Panc1 (cell line): ENCODE data around the gene CORO2A. TPM values are rescaled to one million over a fixed set of nuclear protein-coding genes. Genes with fewer than 3 reads are reported as not detected.

Experiments
- ATAC-seq: fragments of 200-7000 bp; cut with Tn5 transposase; 2 replicates; pipeline ENCODE4 v1.9.1; 2020; ENCODE audit warnings: mild to moderate bottlenecking, moderate library complexity
- BruUV-seq: library from RNA; stranded (reverse); fragments of 400-500 nt; replicated peaks from 2 replicates; lab custom pipeline; 2021; lab: Mats Ljungman, UMichigan
- CTCF ChIA-PET: fragments of 300-600 bp; sonication (Branson Sonifier 250); formaldehyde crosslinking; loops from one replicate; lab custom pipeline; 2022; ENCODE audit warnings: antibody characterized with exemption; lab: Charles Lee
- POLR2A ChIA-PET: fragments of 300-600 bp; sonication (Branson Sonifier 250); formaldehyde crosslinking; loops from one replicate; lab custom pipeline; 2022; ENCODE audit warnings: antibody characterized with exemption; lab: Charles Lee
- DNase-seq: peaks from one replicate; pipeline ENCODE4 v3.0.0-alpha.2; 2010; ENCODE audit warnings: low read depth, low spot score
- H3K27ac ChIP-seq: 2 replicates; pipeline ENCODE4 v1.5.1; 2011; ENCODE audit warnings: mild to moderate bottlenecking, low read length, inconsistent platforms
- H3K27me3 ChIP-seq: fragments of 200-500 bp; sonication (Bioruptor generic); 2 replicates; pipeline ENCODE4 v1.6.0; 2014; ENCODE audit warnings: low read length, inconsistent platforms; ENCODE audit not compliant: control insufficient read depth, insufficient read depth
- H3K36me3 ChIP-seq: fragments of 200-500 bp; sonication (Bioruptor generic); 2 replicates; pipeline ENCODE4 v1.5.1; 2014; ENCODE audit warnings: inconsistent platforms, mild to moderate bottlenecking, low read length, moderate library complexity; ENCODE audit not compliant: control insufficient read depth, insufficient read depth
- H3K4me1 ChIP-seq: 2 replicates; pipeline ENCODE4 v1.5.1; 2011; ENCODE audit warnings: inconsistent platforms, mild to moderate bottlenecking, low read length, moderate library complexity; ENCODE audit not compliant: control insufficient read depth, insufficient read depth
- H3K4me3 ChIP-seq, 2 experiments: 2 replicates each; pipeline ENCODE4 v1.5.1; 2011 to 2012; ENCODE audit warnings: low read depth in 2 of 2, low read length in 2 of 2, mild to moderate bottlenecking in 2 of 2, inconsistent platforms in 1 of 2, moderate library complexity in 1 of 2
- H3K9me3 ChIP-seq: fragments of 200-500 bp; sonication (Bioruptor generic); 2 replicates; pipeline ENCODE4 v1.5.1; 2014; ENCODE audit warnings: low read depth, mild to moderate bottlenecking, inconsistent platforms, low read length, moderate library complexity; ENCODE audit not compliant: control insufficient read depth, insufficient read depth
- POLR2AphosphoS5 ChIP-seq: IDR thresholded peaks from 2 replicates; pipeline ENCODE4 v1.6.1; 2012; ENCODE audit warnings: mild to moderate bottlenecking, low read depth, low read length, moderate library complexity
- SIN3A ChIP-seq: IDR thresholded peaks from 2 replicates; pipeline ENCODE4 v1.6.1; 2012; ENCODE audit warnings: low read depth, mild to moderate bottlenecking, low read length, moderate library complexity, borderline replicate concordance; ENCODE audit not compliant: insufficient read depth
- TCF7L2 ChIP-seq: IDR thresholded peaks from 2 replicates; pipeline ENCODE4 v1.6.1; 2011; ENCODE audit warnings: mild to moderate bottlenecking, low read depth, low read length, inconsistent platforms
- in situ Hi-C: cut with HindIII; loops from 2 replicates; pipeline ENCODE4 v1.10.0; 2016; ENCODE audit warnings: low sequenced_read_pairs, low pct_unique_long_range_greater_than_20kb
- intact Hi-C: fragments of 100-400 bp; cut with micrococcal nuclease; formaldehyde crosslinking; loops from one replicate; pipeline ENCODE4 v1.10.0; 2022; ENCODE audit not compliant: unreplicated experiment
- total RNA-seq: library from RNA; stranded (reverse); gene quantifications from one replicate; pipeline ENCODE4 v1.2.1, GENCODE V29; 2021; ENCODE audit not compliant: unreplicated experiment
- TF ChIP-seq, protein P1 (sequence below): fragments of 450-650 bp; IDR thresholded peaks from 2 replicates; pipeline ENCODE4 v1.5.1; 2017; ENCODE audit warnings: mild to moderate bottlenecking
- TF ChIP-seq, protein P2 (sequence below), 2 experiments: IDR thresholded peaks; 2 replicates each; pipeline ENCODE4 v1.6.1; 2011 to 2012; ENCODE audit warnings: low read depth in 2 of 2, control low read depth in 1 of 2, low read length in 1 of 2, mild to moderate bottlenecking in 1 of 2, moderate library complexity in 1 of 2; ENCODE audit not compliant: insufficient read depth in 1 of 2

The CORO2A gene
- total RNA-seq, 1 experiment from 2014 or later = 2.0 TPM

DNA sequence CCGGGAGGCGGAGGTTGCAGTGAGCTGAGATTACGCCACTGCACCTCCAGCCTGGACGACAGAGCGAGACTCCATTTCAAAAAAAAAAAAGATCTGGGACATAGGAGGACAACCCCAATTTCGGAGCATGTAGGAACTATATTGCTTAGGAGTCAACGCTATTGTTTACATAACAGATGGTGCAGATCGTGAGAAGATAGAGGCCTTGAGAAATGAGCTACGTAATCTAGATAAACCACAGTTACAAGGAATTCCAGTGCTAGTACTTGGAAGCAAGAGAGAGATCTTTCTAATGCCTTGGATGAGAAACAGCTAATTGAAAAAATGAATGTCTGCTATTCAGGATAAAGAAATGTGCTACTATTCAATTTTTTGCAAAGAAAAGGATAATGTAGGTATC, 42.7 kb upstream of the CORO2A start:
- DNase-seq (no peak), ATAC-seq (no peak)
- H3K27me3 ChIP-seq = no peaks in the 10 kb centered on the region
- in situ Hi-C loops = no loop called here
- TF ChIP-seq, protein P1, sequence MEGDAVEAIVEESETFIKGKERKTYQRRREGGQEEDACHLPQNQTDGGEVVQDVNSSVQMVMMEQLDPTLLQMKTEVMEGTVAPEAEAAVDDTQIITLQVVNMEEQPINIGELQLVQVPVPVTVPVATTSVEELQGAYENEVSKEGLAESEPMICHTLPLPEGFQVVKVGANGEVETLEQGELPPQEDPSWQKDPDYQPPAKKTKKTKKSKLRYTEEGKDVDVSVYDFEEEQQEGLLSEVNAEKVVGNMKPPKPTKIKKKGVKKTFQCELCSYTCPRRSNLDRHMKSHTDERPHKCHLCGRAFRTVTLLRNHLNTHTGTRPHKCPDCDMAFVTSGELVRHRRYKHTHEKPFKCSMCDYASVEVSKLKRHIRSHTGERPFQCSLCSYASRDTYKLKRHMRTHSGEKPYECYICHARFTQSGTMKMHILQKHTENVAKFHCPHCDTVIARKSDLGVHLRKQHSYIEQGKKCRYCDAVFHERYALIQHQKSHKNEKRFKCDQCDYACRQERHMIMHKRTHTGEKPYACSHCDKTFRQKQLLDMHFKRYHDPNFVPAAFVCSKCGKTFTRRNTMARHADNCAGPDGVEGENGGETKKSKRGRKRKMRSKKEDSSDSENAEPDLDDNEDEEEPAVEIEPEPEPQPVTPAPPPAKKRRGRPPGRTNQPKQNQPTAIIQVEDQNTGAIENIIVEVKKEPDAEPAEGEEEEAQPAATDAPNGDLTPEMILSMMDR = no peak
- TF ChIP-seq SIN3A (no peak), POLR2AphosphoS5 (no peak)
- TF ChIP-seq, protein P2, sequence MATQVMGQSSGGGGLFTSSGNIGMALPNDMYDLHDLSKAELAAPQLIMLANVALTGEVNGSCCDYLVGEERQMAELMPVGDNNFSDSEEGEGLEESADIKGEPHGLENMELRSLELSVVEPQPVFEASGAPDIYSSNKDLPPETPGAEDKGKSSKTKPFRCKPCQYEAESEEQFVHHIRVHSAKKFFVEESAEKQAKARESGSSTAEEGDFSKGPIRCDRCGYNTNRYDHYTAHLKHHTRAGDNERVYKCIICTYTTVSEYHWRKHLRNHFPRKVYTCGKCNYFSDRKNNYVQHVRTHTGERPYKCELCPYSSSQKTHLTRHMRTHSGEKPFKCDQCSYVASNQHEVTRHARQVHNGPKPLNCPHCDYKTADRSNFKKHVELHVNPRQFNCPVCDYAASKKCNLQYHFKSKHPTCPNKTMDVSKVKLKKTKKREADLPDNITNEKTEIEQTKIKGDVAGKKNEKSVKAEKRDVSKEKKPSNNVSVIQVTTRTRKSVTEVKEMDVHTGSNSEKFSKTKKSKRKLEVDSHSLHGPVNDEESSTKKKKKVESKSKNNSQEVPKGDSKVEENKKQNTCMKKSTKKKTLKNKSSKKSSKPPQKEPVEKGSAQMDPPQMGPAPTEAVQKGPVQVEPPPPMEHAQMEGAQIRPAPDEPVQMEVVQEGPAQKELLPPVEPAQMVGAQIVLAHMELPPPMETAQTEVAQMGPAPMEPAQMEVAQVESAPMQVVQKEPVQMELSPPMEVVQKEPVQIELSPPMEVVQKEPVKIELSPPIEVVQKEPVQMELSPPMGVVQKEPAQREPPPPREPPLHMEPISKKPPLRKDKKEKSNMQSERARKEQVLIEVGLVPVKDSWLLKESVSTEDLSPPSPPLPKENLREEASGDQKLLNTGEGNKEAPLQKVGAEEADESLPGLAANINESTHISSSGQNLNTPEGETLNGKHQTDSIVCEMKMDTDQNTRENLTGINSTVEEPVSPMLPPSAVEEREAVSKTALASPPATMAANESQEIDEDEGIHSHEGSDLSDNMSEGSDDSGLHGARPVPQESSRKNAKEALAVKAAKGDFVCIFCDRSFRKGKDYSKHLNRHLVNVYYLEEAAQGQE (IDR thresholded peaks at IDR 0.05; ENCODE audit: insufficient read depth in 1 of 2, low read depth in 2 of 2, low read length in 1 of 2) = no peak
- ChIA-PET CTCF (no interaction called here), POLR2A (no interaction called here)
- BruUV-seq = no TSS peak
- H3K4me3 ChIP-seq = no peak overlapping the region
- no peak overlapping the region for H3K27ac ChIP-seq
- intact Hi-C loops = no loop called here
- no peaks in the 10 kb centered on the region for H3K9me3 ChIP-seq
- H3K36me3 ChIP-seq = no peaks in the 10 kb centered on the region
- H3K4me1 ChIP-seq = peaks cover 4% of the 10 kb centered on the region

DNA sequence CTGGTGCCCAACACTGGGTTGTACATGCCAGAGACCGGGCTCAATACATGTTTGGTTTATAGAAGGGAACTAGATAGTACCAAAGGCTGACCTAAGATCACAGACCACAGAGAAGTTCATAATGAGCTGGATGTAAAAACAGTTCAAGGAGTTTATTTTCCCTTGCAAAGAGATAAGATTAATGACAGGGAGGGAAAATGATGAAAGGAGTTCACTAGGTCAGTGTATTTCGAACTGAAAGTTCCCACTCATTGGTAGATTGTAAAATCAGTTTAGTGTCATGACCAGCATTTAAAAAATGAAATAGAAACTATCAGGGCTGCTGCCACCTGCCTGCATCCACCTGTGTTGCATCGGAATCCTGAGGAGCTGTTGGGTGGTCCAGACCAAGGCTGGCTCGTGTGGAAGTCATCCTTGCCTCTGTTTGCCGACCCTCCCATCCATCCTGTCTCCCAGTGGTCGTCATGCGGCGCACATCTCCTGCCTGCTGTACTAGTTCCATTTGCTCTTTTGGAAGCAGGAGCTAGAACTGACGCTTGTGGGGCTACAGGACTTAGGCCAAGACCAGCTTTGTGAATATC, 41.9 kb upstream of the CORO2A start:
- DNase-seq (no peak), ATAC-seq (no peak)
- H3K27me3 ChIP-seq = no peaks in the 10 kb centered on the region
- TF ChIP-seq POLR2AphosphoS5 (no peak), SIN3A (no peak), TCF7L2 (no peak)
- TF ChIP-seq, protein P2 (IDR thresholded peaks at IDR 0.05; ENCODE audit: insufficient read depth in 1 of 2, low read depth in 2 of 2, low read length in 1 of 2) = no peak
- TF ChIP-seq, protein P1 = no peak
- no TSS peak for BruUV-seq
- H3K4me1 ChIP-seq = peaks cover 4% of the 10 kb centered on the region
- in situ Hi-C loops (no loop called here), intact Hi-C loops (no loop called here)
- H3K27ac ChIP-seq = no peak overlapping the region
- ChIA-PET POLR2A (no interaction called here), CTCF (no interaction called here)
- no peak overlapping the region for H3K4me3 ChIP-seq
- H3K36me3 ChIP-seq = no peaks in the 10 kb centered on the region
- H3K9me3 ChIP-seq = no peaks in the 10 kb centered on the region
